B cell (primary cell): Measurements from ENCODE around the gene RNASE4. TPM values are rescaled to one million over a fixed set of nuclear protein-coding genes. Genes with fewer than 3 reads are reported as not detected.

Source experiments
- ATAC-seq: fragments of 200-7000 bp; cut with Tn5 transposase; one replicate; pipeline ENCODE4 v1.10.0; 2021; ENCODE audit warnings: low read depth, mild to moderate bottlenecking, moderate number of reproducible peaks, moderate library complexity
- CTCF ChIA-PET: fragments of 350-600 bp; sonication (Branson Sonifier 250); formaldehyde crosslinking; loops from one replicate; lab custom pipeline; 2021; ENCODE audit warnings: antibody characterized with exemption, inconsistent platforms; lab: Charles Lee
- POLR2A ChIA-PET: fragments of 350-600 bp; sonication (Branson Sonifier 250); formaldehyde crosslinking; loops from one replicate; lab custom pipeline; 2021; ENCODE audit warnings: antibody characterized with exemption; lab: Charles Lee
- DNase-seq: peaks from one replicate; pipeline ENCODE4 v3.0.0; 2013
- H2AFZ ChIP-seq: 2 replicates; pipeline ENCODE4 v1.6.1; 2012; ENCODE audit warnings: mild to moderate bottlenecking, low read depth, low read length; ENCODE audit not compliant: insufficient read depth, poor library complexity, severe bottlenecking
- H3K27ac ChIP-seq, 2 donors: 1 replicate in 1 of 2; 2 replicates in 1 of 2; pipeline ENCODE4 v1.5.1; 2012 to 2013; ENCODE audit warnings: low read length in 2 of 2, mild to moderate bottlenecking in 2 of 2, moderate library complexity in 1 of 2
- H3K27me3 ChIP-seq, 4 experiments: fragments of 200-600 bp in 1 of 4; sonication (generic) in 1 of 4; replicated peaks in 1 of 4; 1 replicate in 2 of 4; 2 replicates in 2 of 4; pipeline versions ENCODE4 v1.6.1 to v1.7.0; 2013 to 2016; ENCODE audit warnings: low read length in 3 of 4, mild to moderate bottlenecking in 2 of 4, mixed read lengths in 1 of 4, moderate library complexity in 1 of 4; ENCODE audit not compliant: insufficient read depth in 4 of 4, control insufficient read depth in 3 of 4; ENCODE audit errors: control extremely low read depth in 1 of 4
- H3K36me3 ChIP-seq, 2 experiments: replicated peaks in 1 of 2; 1 replicate in 1 of 2; 2 replicates in 1 of 2; pipeline versions ENCODE4 v1.6.1 to v1.7.1; 2013; ENCODE audit warnings: low read length in 1 of 2; ENCODE audit not compliant: insufficient read depth in 2 of 2, control insufficient read depth in 1 of 2; ENCODE audit errors: control extremely low read depth in 1 of 2, extremely low read depth in 1 of 2
- H3K4me1 ChIP-seq, 2 donors: fragments of 200-600 bp in 1 of 2; sonication (generic) in 1 of 2; 1 replicate in 1 of 2; 2 replicates in 1 of 2; pipeline versions ENCODE4 v1.5.1 to v1.6.1; 2013 to 2017; ENCODE audit warnings: low read length in 2 of 2; ENCODE audit not compliant: control insufficient read depth in 2 of 2, insufficient read depth in 2 of 2
- H3K4me2 ChIP-seq: replicated peaks from 2 replicates; pipeline ENCODE3; 2012; ENCODE audit warnings: mild to moderate bottlenecking, low read depth, low read length; ENCODE audit not compliant: poor library complexity, severe bottlenecking
- H3K4me3 ChIP-seq, 5 experiments: fragments of 200-600 bp in 1 of 5; sonication (generic) in 1 of 5; 1 replicate in 3 of 5; 2 replicates in 2 of 5; pipeline versions ENCODE4 v1.5.1 to v1.7.0; 2011 to 2016; ENCODE audit warnings: low read length in 4 of 5, mild to moderate bottlenecking in 4 of 5, low read depth in 2 of 5, control low read depth in 1 of 5, moderate library complexity in 1 of 5; ENCODE audit not compliant: insufficient read depth in 1 of 5; ENCODE audit errors: control extremely low read depth in 1 of 5, extremely low read depth in 1 of 5
- H3K79me2 ChIP-seq: fragments of 200-600 bp; sonication (generic); one replicate; pipeline ENCODE4 v1.6.0; 2016; ENCODE audit warnings: low read length; ENCODE audit not compliant: control insufficient read depth, insufficient read depth
- H3K9ac ChIP-seq: fragments of 200-600 bp; sonication (generic); 2 replicates; pipeline ENCODE4 v1.6.1; 2017; ENCODE audit warnings: mild to moderate bottlenecking, low read length, moderate library complexity
- H3K9me3 ChIP-seq, 3 donors: one replicate each; pipeline versions ENCODE4 v1.6.1 to v1.7.1; 2013; ENCODE audit warnings: low read length in 2 of 3; ENCODE audit not compliant: control insufficient read depth in 2 of 3, insufficient read depth in 1 of 3; ENCODE audit errors: control extremely low read depth in 1 of 3
- H4K20me1 ChIP-seq: 2 replicates; pipeline ENCODE4 v1.6.0; 2012; ENCODE audit warnings: mild to moderate bottlenecking, low read length; ENCODE audit not compliant: insufficient read depth, control insufficient read depth, poor library complexity, severe bottlenecking
- H3K27ac Mint-ChIP-seq: one replicate; pipeline ENCODE4 v1.8.0; 2021; ENCODE audit warnings: mixed read lengths
- H3K27me3 Mint-ChIP-seq: one replicate; pipeline ENCODE4 v1.8.0; 2021; ENCODE audit warnings: mixed read lengths
- H3K4me1 Mint-ChIP-seq: one replicate; pipeline ENCODE4 v1.8.0; 2021; ENCODE audit warnings: mixed read lengths
- H3K4me3 Mint-ChIP-seq: one replicate; pipeline ENCODE4 v1.8.0; 2021; ENCODE audit warnings: mixed read lengths
- H3K9me3 Mint-ChIP-seq: one replicate; pipeline ENCODE4 v1.8.0; 2022; ENCODE audit warnings: mixed read lengths; ENCODE audit not compliant: insufficient read depth
- CTCF ChIP-seq: fragments of 200-600 bp; IDR thresholded peaks from one replicate; pipeline ENCODE4 v1.8.0; 2022; ENCODE audit warnings: antibody characterized with exemption, mild to moderate bottlenecking
- EZH2 ChIP-seq: IDR thresholded peaks from 2 replicates; pipeline ENCODE4 v1.6.1; 2012; ENCODE audit warnings: borderline replicate concordance, low read depth, mild to moderate bottlenecking, moderate library complexity, low read length; ENCODE audit not compliant: insufficient read depth, poor library complexity, severe bottlenecking
- WGBS: methylation state at CpG from one replicate; pipeline ENCODE4 v1.1.5; 2013; ENCODE audit warnings: missing lambda C conversion rate; ENCODE audit not compliant: insufficient coverage; 5-methylcytosine and 5-hydroxymethylcytosine counted together
- intact Hi-C: fragments of 100-400 bp; cut with micrococcal nuclease; formaldehyde crosslinking; loops from one replicate; pipeline ENCODE4 v1.10.0; 2022
- polyA plus RNA-seq: library from polyadenylated mRNA; depleted of rRNA; stranded (reverse); fragments of >200 nt; gene quantifications from 2 replicates; pipeline ENCODE4 v1.2.3, GENCODE V29; 2012
- total RNA-seq, 2 donors: library from RNA; stranded (reverse); fragments of 120-200 nt in 1 of 2; gene quantifications; 1 replicate in 1 of 2; 2 replicates in 1 of 2; pipeline versions ENCODE4 v1.2.3 to v1.2.4, GENCODE V29; 2013 to 2022

RNASE4 gene
- total and polyA plus RNA-seq, 2 donors (not counting 1 experiment from before 2014, with no cell fraction given): 1.8 TPM

- Mint-ChIP-seq H3K9me3 (no peaks in the 10 kb centered on the region), H3K27me3 (no peaks in the 10 kb centered on the region), H3K4me3 (no peak overlapping the region), H3K27ac (no peak overlapping the region), H3K4me1 (peaks cover 6% of the 10 kb centered on the region)
- no peaks in the 10 kb centered on the region for H3K36me3 ChIP-seq
- H3K9me3 ChIP-seq: peaks cover 0 to 11% (median 0%) of the 10 kb centered on the region in 3 donors
- ChIA-PET CTCF (interaction anchor here (0.6 to 20.0 kb wide), 29 partner anchors 8 to 370 kb away, joined by 3 to 445 read pairs (median 6); partner anchors contain the start of genes RNASE4 and RNASE6), POLR2A (no interaction called here)
- H3K4me3 ChIP-seq: no peak overlapping the region
- no peak overlapping the region for H2AFZ ChIP-seq
- H3K4me2 ChIP-seq: peak overlapping the region; percentile 5
- intact Hi-C loops: loop anchor here (1.0 kb wide), 4 partner anchors 61 to 274 kb away; no protein-coding TSS in a partner anchor
- WGBS: 50% methylated on average over 2 of the region's 6 CpGs
- ATAC-seq (peak; percentile 86), DNase-seq (peak; percentile 81)
- no peak overlapping the region for H3K9ac ChIP-seq
- no peaks in the 10 kb centered on the region for H3K27me3 ChIP-seq
- TF ChIP-seq CTCF (peak; percentile 88), EZH2 (no peak)
- H3K79me2 ChIP-seq: no peaks in the 10 kb centered on the region
- H3K4me1 ChIP-seq: no peaks in the 10 kb centered on the region
- no peaks in the 10 kb centered on the region for H4K20me1 ChIP-seq
- H3K27ac ChIP-seq: no peak overlapping the region
Measured at GRCh38 chr14:20697273-20698017, 13.1 kb downstream of the RNASE4 start.

- no peaks in the 10 kb centered on the region for H3K9me3 Mint-ChIP-seq
- intact Hi-C loops: no loop called here
Measured at GRCh38 chr14:20698018-20698329, 13.6 kb downstream of the RNASE4 start.

More at GRCh38 chr14:20698018-20698329, 13.6 kb downstream of the RNASE4 start:
- H3K9me3 ChIP-seq: peaks cover 0 to 11% (median 0%) of the 10 kb centered on the region in 3 donors
- H3K4me3 ChIP-seq: no peak overlapping the region
- H2AFZ ChIP-seq: no peak overlapping the region
- no peaks in the 10 kb centered on the region for H3K36me3 ChIP-seq
- H3K27ac ChIP-seq: no peak overlapping the region
- H3K4me1 ChIP-seq: no peaks in the 10 kb centered on the region
- H3K9ac ChIP-seq: no peak overlapping the region
- no peak overlapping the region for H3K4me3 Mint-ChIP-seq
- ATAC-seq (no peak), DNase-seq (no peak)
- H3K27ac Mint-ChIP-seq: no peak overlapping the region
- POLR2A ChIA-PET: no interaction called here
- no peaks in the 10 kb centered on the region for H4K20me1 ChIP-seq
- CTCF ChIA-PET: interaction anchor here (0.8 to 5.4 kb wide), 22 partner anchors 10 to 274 kb away, joined by 3 to 140 read pairs (median 4); partner anchors contain the start of gene RNASE6
- no peaks in the 10 kb centered on the region for H3K79me2 ChIP-seq
- no peaks in the 10 kb centered on the region for H3K27me3 ChIP-seq
- peaks cover 6% of the 10 kb centered on the region for H3K4me1 Mint-ChIP-seq
- H3K4me2 ChIP-seq: peak overlapping the region; percentile 5
- TF ChIP-seq EZH2 (no peak), CTCF (peak; percentile 53)
- H3K27me3 Mint-ChIP-seq: no peaks in the 10 kb centered on the region
